Activated CD8-positive, alpha-beta memory T cell treated with anti-CD3 and anti-CD28 coated beads, Interleukin-2, amount 50 U/mL, for 1 hour (primary cell): ENCODE results near the gene IL25.
A peak's percentile ranks its signal among the peaks of the same experiment; 100 is the strongest.
"Not testable (repeated sequence)": the region's sequence is repeated elsewhere in the genome, so short reads cannot be mapped to it uniquely, and the experiment has no call there.

Source experiments
- DNase-seq: peaks from one replicate; pipeline ENCODE4 v3.0.0-alpha.2; 2020; ENCODE audit errors: extremely low read depth

The IL25 gene

GRCh38 chr14:23375527-23376251 is 3.1 kb downstream of the IL25 start:
- no peak for DNase-seq

- no peak for DNase-seq
Measured at GRCh38 chr14:23376482-23377197, 4.0 kb downstream of the IL25 start, which contains the start of gene CMTM5. CMTM5 (plus strand) TSS chr14:23377046; CDS start chr14:23377252, 206 bp downstream.

- no peak for DNase-seq
Measured at GRCh38 chr14:23377198-23377550, 4.6 kb downstream of the IL25 start.

DNA sequence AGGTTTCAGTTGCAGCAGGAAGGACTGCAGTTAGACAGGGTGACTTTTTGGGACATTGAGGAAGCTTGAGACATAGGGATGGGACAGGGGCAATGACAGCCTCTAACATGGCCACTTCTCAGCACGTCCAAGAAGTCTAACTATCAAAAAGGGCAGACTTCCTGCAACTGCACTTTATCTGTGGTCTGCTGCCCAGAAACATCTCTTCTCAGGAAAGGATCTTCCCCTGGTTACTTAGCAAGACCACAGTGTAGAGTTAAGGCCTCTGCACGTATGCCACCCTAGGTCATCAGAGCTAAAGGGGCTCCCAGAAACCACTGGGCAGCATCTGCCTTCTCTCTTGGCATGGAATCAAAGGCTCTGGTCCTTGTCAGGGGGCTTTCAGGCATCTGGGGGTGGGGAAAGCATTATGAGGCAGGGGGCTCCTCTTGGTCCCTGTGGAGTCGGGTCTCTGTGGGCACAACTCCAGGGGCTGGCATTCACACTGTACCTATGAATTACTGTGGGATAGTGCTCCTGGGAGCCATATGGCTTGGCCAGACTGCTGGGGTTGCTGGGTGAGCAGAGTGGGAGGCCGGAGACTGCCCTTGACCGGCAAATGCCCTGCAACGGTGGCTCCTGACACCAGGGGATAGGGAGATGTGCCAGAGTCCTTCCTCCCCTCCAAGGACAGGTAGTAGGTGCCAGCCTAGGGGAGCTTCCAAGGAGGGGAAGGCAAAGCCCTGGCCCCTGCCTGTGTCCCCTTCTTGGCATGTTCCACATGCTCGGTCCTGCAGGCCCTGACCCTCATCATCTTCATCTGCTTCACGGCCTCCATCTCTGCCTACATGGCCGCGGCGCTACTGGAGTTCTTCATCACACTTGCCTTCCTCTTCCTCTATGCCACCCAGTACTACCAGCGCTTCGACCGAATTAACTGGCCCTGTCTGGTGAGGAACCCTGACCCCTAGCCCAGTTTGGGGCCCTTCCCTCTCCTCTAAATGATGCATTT is 5.3 kb downstream of the IL25 start:
- no peak for DNase-seq

DNA sequence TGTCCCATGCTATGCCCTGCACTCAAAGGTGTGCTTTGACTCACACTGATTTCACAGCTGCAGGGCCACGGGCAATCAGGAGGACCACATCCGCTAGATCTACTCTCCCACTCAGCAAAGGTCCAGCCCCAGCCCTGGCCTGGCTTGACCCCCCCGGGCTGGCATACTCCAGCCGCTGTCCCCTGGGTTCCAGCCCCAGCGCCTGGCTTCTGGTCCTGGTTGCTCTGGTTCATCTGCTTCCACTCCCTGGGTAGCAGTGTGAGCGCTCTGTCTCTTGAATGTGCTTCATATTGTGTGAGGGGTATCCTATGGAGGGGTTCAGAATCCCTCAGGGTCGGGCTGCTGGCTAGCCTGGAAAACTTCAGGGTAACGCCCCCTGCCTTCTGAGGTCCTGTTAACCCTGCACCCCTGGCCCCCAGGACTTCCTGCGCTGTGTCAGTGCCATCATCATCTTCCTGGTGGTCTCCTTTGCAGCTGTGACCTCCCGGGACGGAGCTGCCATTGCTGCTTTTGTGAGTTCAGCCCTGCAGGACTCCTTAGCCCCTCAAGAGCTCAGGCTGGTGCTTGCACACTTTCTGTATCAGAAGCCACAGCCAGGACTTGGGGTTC is 6.1 kb downstream of the IL25 start:
- DNase-seq = no peak

- DNase-seq = peak; percentile 40
Measured at GRCh38 chr14:23379366-23380196, 7.0 kb downstream of the IL25 start.

DNA sequence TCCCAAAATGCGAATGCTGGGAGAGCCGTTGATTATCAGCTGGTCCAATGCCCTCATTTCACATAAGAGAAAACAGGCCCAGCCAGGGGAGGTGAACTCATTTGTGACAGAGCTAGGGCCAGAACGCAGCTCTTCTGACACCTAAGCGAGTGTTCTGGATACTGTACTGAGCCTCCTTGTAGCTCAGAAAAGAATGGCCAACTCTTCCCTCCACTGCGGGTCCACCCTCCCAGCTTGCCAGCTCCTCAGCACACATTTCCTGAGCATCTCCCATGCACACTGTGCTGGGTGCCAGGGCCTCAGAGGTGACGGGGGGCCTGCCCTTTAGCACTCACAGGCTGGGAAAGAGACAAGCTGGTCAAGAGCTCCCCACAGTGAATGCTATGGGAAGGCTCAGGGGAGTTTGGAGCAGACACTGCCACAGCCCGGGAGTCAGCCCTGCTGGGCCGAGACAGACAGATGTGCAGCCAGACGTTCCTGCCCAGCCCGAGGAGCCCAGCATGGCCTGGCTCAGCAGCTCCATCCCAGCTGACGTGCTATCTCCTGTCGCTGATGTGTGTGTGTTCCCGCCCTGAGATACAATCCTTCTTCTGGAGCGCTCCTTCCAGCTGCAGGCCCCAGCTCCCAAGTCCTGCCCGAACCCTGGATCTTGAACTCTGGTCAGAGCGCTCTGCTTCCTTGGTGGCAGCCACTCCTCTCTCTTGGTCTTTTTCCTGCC is 7.7 kb downstream of the IL25 start:
- no peak for DNase-seq

- no peak for DNase-seq
Measured at GRCh38 chr14:23380976-23381375, 8.4 kb downstream of the IL25 start.

- DNase-seq = no peak
Measured at GRCh38 chr14:23381871-23382270, 9.3 kb downstream of the IL25 start.

GRCh38 chr14:23382276-23382675 is 9.7 kb downstream of the IL25 start:
- no peak for DNase-seq

- DNase-seq = no peak
Measured at GRCh38 chr14:23382731-23383440, 10.3 kb downstream of the IL25 start.

GRCh38 chr14:23384364-23385080 is 11.9 kb downstream of the IL25 start:
- DNase-seq = no peak

GRCh38 chr14:23385244-23385641 is 12.6 kb downstream of the IL25 start:
- no peak for DNase-seq

- DNase-seq = no peak
Measured at GRCh38 chr14:23385642-23386265, 13.1 kb downstream of the IL25 start.

DNA sequence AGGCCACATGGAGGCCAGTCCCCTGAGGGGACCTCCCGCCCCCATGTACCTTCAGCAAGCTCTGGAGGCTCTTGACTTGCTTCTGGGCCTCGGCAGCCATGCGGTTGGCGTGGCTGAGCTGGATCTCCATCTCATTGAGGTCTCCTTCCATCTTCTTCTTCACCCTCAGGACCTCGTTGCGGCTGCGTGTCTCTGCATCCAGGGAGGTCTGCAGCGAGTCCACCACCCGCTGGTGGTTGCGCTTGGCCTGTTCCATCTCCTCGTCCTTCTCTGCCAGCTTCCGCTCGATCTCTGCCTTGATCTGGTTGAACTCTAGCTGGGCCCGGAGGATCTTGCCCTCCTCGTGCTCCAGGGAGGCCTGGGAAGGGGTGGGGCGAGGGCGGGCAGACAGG is 13.7 kb downstream of the IL25 start:
- not testable (repeated sequence) for DNase-seq

DNA sequence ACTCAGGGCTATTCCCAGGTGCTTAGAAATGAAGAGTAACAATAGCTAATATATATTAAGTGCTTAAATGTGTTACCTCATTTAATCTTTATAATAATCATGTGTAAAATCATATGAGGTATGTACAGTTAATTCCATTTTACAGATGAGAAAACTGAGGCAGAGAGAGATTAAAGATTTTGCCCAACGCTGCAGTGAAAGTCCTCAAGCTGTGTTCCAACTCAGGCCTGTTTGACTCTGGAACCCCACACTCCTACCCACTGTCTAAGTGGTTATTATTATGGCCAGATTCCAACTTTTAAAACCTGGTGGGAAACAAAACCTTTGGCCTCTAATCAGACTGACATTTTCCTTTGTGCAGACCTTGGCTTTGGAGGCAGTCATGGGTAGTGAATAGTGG is 14.4 kb downstream of the IL25 start:
- DNase-seq = no peak

GRCh38 chr14:23387916-23388882 is 15.6 kb downstream of the IL25 start:
- DNase-seq = no peak
